GM21390 (cell line): ENCODE measurements around the gene HIF3A.
A peak's percentile ranks its signal among the peaks of the same experiment; 100 is the strongest.
"Not testable (repeated sequence)": the region's sequence is repeated elsewhere in the genome, so short reads cannot be mapped to it uniquely, and the experiment has no call there.

Source experiments
- ATAC-seq: cut with Tn5 transposase; IDR thresholded peaks from one replicate; pipeline ENCODE4 v1.9.1; 2021; ENCODE audit not compliant: unreplicated experiment

The HIF3A gene

GRCh38 chr19:46296722-46297461 lies at the start of gene HIF3A:
Gene HIF3A, plus strand, starts transcription at chr19:46297042. Its CDS starts 35 bp downstream, at chr19:46297077.
- ATAC-seq: no peak

- no peak for ATAC-seq
Observed at GRCh38 chr19:46250076-46250735, 46.6 kb upstream of the HIF3A start.

GRCh38 chr19:46251416-46251815 lies 45.4 kb upstream of the HIF3A start:
- no peak for ATAC-seq

GRCh38 chr19:46254776-46255175 lies 42.1 kb upstream of the HIF3A start:
- no peak for ATAC-seq

GRCh38 chr19:46256855-46257254 lies 40.0 kb upstream of the HIF3A start:
- no peak for ATAC-seq

GRCh38 chr19:46261501-46261900 lies 35.3 kb upstream of the HIF3A start:
- ATAC-seq: not testable (repeated sequence)

- peak; percentile 87 for ATAC-seq
Observed at GRCh38 chr19:46262684-46263296, 34.1 kb upstream of the HIF3A start.

GRCh38 chr19:46264801-46265200 lies 32.0 kb upstream of the HIF3A start:
- ATAC-seq: not testable (repeated sequence)

- no peak for ATAC-seq
Observed at GRCh38 chr19:46265217-46265828, 31.5 kb upstream of the HIF3A start.

- no peak for ATAC-seq
Observed at GRCh38 chr19:46269101-46269500, 27.7 kb upstream of the HIF3A start.

- no peak for ATAC-seq
Observed at GRCh38 chr19:46270521-46271256, 26.2 kb upstream of the HIF3A start.

GRCh38 chr19:46271481-46272197 lies 25.2 kb upstream of the HIF3A start:
- no peak for ATAC-seq

GRCh38 chr19:46273931-46274330 lies 22.9 kb upstream of the HIF3A start:
- ATAC-seq: not testable (repeated sequence)

- ATAC-seq: no peak
Observed at GRCh38 chr19:46279177-46279576, 17.7 kb upstream of the HIF3A start.

GRCh38 chr19:46283771-46284170 lies 13.1 kb upstream of the HIF3A start:
- no peak for ATAC-seq

GRCh38 chr19:46284635-46285034 lies 12.2 kb upstream of the HIF3A start:
- ATAC-seq: no peak

GRCh38 chr19:46287585-46287984 lies 9.3 kb upstream of the HIF3A start:
- no peak for ATAC-seq

- no peak for ATAC-seq
Observed at GRCh38 chr19:46288896-46289588, 7.8 kb upstream of the HIF3A start.

GRCh38 chr19:46289724-46290619 lies 6.9 kb upstream of the HIF3A start:
- no peak for ATAC-seq
